ENCODE data around the gene LIG3. TPM values are rescaled to one million over a fixed set of nuclear protein-coding genes. Genes with fewer than 3 reads are reported as not detected.

Gene LIG3
- total and polyA plus RNA-seq, 2 of the 13 experiments (the other 11 are each of a cell fraction or from before 2014, with no cell fraction given) = 34.4 to 36.2 TPM

- TF ChIP-seq, protein P1, sequence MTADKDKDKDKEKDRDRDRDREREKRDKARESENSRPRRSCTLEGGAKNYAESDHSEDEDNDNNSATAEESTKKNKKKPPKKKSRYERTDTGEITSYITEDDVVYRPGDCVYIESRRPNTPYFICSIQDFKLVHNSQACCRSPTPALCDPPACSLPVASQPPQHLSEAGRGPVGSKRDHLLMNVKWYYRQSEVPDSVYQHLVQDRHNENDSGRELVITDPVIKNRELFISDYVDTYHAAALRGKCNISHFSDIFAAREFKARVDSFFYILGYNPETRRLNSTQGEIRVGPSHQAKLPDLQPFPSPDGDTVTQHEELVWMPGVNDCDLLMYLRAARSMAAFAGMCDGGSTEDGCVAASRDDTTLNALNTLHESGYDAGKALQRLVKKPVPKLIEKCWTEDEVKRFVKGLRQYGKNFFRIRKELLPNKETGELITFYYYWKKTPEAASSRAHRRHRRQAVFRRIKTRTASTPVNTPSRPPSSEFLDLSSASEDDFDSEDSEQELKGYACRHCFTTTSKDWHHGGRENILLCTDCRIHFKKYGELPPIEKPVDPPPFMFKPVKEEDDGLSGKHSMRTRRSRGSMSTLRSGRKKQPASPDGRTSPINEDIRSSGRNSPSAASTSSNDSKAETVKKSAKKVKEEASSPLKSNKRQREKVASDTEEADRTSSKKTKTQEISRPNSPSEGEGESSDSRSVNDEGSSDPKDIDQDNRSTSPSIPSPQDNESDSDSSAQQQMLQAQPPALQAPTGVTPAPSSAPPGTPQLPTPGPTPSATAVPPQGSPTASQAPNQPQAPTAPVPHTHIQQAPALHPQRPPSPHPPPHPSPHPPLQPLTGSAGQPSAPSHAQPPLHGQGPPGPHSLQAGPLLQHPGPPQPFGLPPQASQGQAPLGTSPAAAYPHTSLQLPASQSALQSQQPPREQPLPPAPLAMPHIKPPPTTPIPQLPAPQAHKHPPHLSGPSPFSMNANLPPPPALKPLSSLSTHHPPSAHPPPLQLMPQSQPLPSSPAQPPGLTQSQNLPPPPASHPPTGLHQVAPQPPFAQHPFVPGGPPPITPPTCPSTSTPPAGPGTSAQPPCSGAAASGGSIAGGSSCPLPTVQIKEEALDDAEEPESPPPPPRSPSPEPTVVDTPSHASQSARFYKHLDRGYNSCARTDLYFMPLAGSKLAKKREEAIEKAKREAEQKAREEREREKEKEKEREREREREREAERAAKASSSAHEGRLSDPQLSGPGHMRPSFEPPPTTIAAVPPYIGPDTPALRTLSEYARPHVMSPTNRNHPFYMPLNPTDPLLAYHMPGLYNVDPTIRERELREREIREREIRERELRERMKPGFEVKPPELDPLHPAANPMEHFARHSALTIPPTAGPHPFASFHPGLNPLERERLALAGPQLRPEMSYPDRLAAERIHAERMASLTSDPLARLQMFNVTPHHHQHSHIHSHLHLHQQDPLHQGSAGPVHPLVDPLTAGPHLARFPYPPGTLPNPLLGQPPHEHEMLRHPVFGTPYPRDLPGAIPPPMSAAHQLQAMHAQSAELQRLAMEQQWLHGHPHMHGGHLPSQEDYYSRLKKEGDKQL (CRISPR knock-in tag; IDR thresholded peaks at IDR 0.05; ENCODE audit: low read depth) = no peak
- TF ChIP-seq MAF1 (CRISPR knock-in tag; IDR thresholded peaks at IDR 0.05; ENCODE audit: borderline replicate concordance) (no peak), MXD4 (CRISPR knock-in tag; IDR thresholded peaks at IDR 0.05) (no peak), NCOA5 (CRISPR knock-in tag; IDR thresholded peaks at IDR 0.05) (no peak), MTF2 (CRISPR knock-in tag; IDR thresholded peaks at IDR 0.05; ENCODE audit: borderline replicate concordance) (peak; percentile 67; the same call in 1 of the 2 replicates), SIX4 (CRISPR knock-in tag; IDR thresholded peaks at IDR 0.05) (no peak), BCL6 (CRISPR knock-in tag; IDR thresholded peaks at IDR 0.05) (0 out of 2 replicates have a peak, but pooled peaks have one; percentile 22), DPF2 (CRISPR knock-in tag; IDR thresholded peaks at IDR 0.05; ENCODE audit: borderline replicate concordance, low read depth) (no peak), MAZ (IDR thresholded peaks at IDR 0.05; ENCODE audit: borderline replicate concordance, low read depth, low read length) (no peak), MAZ (CRISPR knock-in tag; IDR thresholded peaks at IDR 0.05; ENCODE audit: low read depth) (no peak), ARNTL (CRISPR knock-in tag; IDR thresholded peaks at IDR 0.05) (0 out of 2 replicates have a peak, but pooled peaks have one; percentile 34), NR3C1 (CRISPR knock-in tag; IDR thresholded peaks at IDR 0.05) (no peak), TP53 (CRISPR knock-in tag; conservative IDR thresholded peaks at IDR 0.05) (no peak), LBX2 (CRISPR knock-in tag; IDR thresholded peaks at IDR 0.05; ENCODE audit: borderline replicate concordance) (no peak), ZSCAN9 (CRISPR knock-in tag; IDR thresholded peaks at IDR 0.05; ENCODE audit: borderline replicate concordance) (0 out of 2 replicates have a peak, but pooled peaks have one; percentile 49), HNRNPL (IDR thresholded peaks at IDR 0.05; ENCODE audit: low read depth, low read length) (peak; percentile 56; the same call in 1 of the 2 replicates), SP1 (IDR thresholded peaks at IDR 0.05) (no peak), SP1 (CRISPR knock-in tag; IDR thresholded peaks at IDR 0.05) (peak; percentile 37; the same call in 1 of the 2 replicates), ZNF567 (CRISPR knock-in tag; IDR thresholded peaks at IDR 0.05; ENCODE audit: borderline replicate concordance) (peak; percentile 68; the same call in 1 of the 2 replicates), EHMT2 (IDR thresholded peaks at IDR 0.05; ENCODE audit: borderline replicate concordance, low read depth, low read length) (peak; percentile 98), MED8 (CRISPR knock-in tag; IDR thresholded peaks at IDR 0.05; ENCODE audit: insufficient replicate concordance) (peak; percentile 81), RXRA (CRISPR knock-in tag; IDR thresholded peaks at IDR 0.05) (no peak)
These were observed 19.0 kb upstream of the LIG3 start, which contains the start of the genes CCT6B and ZNF830 (continued) for GRCh38 chr17:34961093-34961911.

Data from HepG2 (cell line).